Coronary artery (tissue), 2 donors: ENCODE measurements around the gene HOXC12.

Experiments used
- DNase-seq: peaks from one replicate; pipeline ENCODE4 v3.0.0-alpha.2; 2017; ENCODE audit warnings: low spot score
- H3K27ac ChIP-seq, 2 donors: fragments of 200-600 bp; sonication (generic); one replicate each; pipeline ENCODE4 v1.5.1; 2016 to 2019
- H3K4me3 ChIP-seq: fragments of 200-600 bp; sonication (generic); 2 replicates; pipeline ENCODE4 v1.5.1; 2016; ENCODE audit warnings: mild to moderate bottlenecking, moderate library complexity
- CTCF ChIP-seq: fragments of 200-600 bp; sonication (generic); IDR thresholded peaks from one replicate; pipeline ENCODE4 v1.5.1; 2019; ENCODE audit warnings: antibody characterized with exemption

Gene HOXC12

DNA sequence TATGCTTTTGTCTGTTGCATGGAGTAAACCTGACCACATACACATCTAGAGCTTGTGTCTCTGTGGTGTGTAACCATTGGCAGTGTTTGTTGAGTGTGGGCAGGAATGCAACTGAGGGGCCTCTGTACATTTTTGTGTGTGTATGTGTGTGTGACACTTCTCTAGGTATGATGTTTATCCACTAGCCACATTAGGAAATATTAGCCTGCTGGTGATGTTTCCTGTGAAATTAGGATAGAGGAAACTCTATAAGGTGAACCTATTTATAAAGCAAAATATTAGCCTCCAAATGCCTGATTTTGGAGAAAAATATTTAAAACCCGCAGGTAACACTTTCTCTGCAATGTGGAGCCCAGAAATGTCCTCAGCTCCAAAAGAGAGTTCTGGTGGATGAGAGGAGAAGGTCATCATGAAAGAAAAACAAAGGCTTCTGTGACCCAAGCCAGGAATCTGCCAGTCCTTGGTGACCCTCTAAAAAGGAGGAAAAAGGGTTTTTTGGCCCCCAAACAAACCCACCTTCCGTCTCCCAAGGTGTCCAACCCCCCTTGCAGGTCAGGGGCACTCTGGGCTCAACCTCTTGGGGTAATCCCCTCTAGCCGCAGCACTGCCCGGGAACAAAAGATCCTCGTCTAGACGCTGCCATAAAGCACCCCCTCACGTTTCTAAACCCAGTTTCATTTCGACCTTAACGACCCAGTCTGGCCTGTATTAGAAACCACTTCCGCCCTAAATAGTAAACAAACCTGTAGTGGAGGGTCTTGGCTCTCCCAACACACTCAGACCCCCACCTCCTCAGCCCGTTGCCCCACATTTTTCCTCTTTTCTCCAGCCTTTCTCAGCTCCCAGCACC is 23.1 kb downstream of the HOXC12 start:
- no peak overlapping the region for H3K4me3 ChIP-seq
- no peak for DNase-seq
- no peak overlapping the region for H3K27ac ChIP-seq
- TF ChIP-seq CTCF = no peak

- Histone ChIP-seq H3K4me3 (no peak overlapping the region), H3K27ac (no peak overlapping the region)
- TF ChIP-seq CTCF = no peak
- DNase-seq = no peak
Measured at GRCh38 chr12:53978477-53979356, 24.0 kb downstream of the HOXC12 start.

DNA sequence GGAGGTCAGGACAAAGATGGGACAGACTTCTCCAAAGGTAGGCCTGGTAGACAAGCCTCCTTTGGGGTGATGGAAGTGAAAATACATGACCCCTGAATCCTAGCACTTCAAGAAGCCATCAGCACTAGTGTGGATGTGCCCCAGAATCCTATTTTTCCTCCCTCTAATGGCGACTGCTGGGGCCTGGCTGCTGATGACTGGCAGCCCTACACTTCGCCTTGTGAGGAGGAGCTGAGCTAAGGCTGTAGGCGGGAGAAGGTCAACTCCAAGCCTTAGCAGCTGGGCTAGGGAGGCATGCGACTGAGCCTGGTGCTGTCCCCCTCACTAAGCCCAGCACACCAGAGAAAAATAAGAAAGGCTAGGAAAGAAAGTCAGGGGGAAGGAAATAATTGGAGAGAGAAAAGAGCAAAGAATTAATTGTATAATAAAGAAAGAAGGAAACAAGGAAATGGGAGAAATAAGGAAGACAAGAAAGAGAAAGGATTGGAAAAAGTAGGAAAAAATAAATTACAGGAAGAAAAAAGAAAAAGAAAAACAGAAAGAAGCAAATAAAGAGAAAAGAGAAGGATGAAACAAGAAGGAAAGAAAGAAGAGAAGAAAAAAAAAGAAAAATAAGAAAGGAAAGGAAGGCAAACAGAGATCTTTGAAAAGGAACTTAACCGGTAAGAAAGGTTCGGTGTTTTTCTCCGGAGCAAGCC is 25.6 kb downstream of the HOXC12 start:
- H3K4me3 ChIP-seq = no peak overlapping the region
- no peak for DNase-seq
- TF ChIP-seq CTCF = no peak
- H3K27ac ChIP-seq = no peak overlapping the region

GRCh38 chr12:53980802-53981496 is 26.2 kb downstream of the HOXC12 start:
- no peak for TF ChIP-seq CTCF
- no peak overlapping the region for H3K4me3 ChIP-seq
- H3K27ac ChIP-seq = no peak overlapping the region
- no peak for DNase-seq

- no peak for TF ChIP-seq CTCF
- H3K4me3 ChIP-seq = no peak overlapping the region
- H3K27ac ChIP-seq = no peak overlapping the region
- DNase-seq = no peak
Measured at GRCh38 chr12:53981634-53982565, 27.2 kb downstream of the HOXC12 start.
